ENCODE results near the gene DIP2C.
A peak's percentile ranks its signal among the peaks of the same experiment; 100 is the strongest.

The DIP2C gene

DNA sequence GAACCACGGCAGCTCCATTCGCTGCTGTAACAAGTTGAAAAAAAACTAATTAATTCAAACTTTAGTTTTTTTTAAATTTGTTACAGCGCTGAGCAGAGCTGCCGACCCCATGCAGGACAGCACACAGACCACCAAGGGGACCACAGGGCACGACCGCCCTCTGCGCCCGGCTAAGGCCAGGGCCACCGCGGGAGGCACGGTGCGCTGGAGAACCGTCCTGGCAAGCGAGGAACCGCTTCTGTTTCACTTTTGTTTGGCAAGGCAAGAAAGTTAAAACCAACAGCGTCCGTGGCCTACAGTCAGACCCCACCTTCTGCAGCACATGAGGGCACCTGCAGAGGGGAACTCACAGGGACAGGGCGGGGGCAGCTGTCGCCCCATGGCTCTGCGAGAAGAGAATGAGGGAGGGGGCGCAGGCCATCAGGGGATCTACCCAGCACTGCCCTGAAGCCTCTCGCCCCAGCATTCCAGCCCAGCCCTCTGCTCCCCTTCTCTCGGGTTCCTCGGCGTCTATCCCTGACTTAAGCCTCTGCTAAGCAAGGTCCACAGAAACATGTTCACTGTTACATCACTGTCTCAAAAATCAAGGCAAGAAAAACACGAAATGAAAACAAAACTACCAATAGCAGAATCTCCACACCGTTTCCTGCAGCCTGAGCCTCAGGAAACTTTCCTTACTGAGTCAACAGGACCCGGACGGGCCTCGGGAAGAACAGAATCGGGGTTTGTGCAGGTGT is 204.4 kb downstream of the DIP2C start:
- peak overlapping the region; percentile 18 to 62 for H3K27ac ChIP-seq
- TF ChIP-seq, protein P1, sequence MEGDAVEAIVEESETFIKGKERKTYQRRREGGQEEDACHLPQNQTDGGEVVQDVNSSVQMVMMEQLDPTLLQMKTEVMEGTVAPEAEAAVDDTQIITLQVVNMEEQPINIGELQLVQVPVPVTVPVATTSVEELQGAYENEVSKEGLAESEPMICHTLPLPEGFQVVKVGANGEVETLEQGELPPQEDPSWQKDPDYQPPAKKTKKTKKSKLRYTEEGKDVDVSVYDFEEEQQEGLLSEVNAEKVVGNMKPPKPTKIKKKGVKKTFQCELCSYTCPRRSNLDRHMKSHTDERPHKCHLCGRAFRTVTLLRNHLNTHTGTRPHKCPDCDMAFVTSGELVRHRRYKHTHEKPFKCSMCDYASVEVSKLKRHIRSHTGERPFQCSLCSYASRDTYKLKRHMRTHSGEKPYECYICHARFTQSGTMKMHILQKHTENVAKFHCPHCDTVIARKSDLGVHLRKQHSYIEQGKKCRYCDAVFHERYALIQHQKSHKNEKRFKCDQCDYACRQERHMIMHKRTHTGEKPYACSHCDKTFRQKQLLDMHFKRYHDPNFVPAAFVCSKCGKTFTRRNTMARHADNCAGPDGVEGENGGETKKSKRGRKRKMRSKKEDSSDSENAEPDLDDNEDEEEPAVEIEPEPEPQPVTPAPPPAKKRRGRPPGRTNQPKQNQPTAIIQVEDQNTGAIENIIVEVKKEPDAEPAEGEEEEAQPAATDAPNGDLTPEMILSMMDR (IDR thresholded peaks at IDR 0.05), result no peak
- DNase-seq, result peak in 1 of 2 donors; percentile 55
- peaks cover 0 to 6% (median 0%) of the 10 kb centered on the region in 4 donors for H3K4me1 ChIP-seq
- no peaks in the 10 kb centered on the region for H3K27me3 ChIP-seq
- peaks cover 0 to 43% (median 4%) of the 10 kb centered on the region in 3 donors for H3K36me3 ChIP-seq
- H3K9me3 ChIP-seq, result no peaks in the 10 kb centered on the region
- H3K4me3 ChIP-seq, result peak overlapping the region; percentile 36 to 41
- intact Hi-C loops (cut with DNase I; ENCODE audit: low total_unique reads), result no loop called here

GRCh38 chr10:484441-484924 is 205.0 kb downstream of the DIP2C start:
- intact Hi-C loops (cut with DNase I; ENCODE audit: low total_unique reads), result no loop called here
- Histone ChIP-seq H3K4me1 (peaks cover 0 to 4% (median 0%) of the 10 kb centered on the region in 4 donors), H3K4me3 (peak overlapping the region; percentile 36 to 41), H3K27me3 (no peaks in the 10 kb centered on the region), H3K27ac (peak overlapping the region; percentile 18 to 62), H3K36me3 (peaks cover 0 to 43% (median 4%) of the 10 kb centered on the region in 3 donors), H3K9me3 (no peaks in the 10 kb centered on the region)
- TF ChIP-seq, protein P1 (IDR thresholded peaks at IDR 0.05), result no peak
- peak in 1 of 2 donors; percentile 60 for DNase-seq

GRCh38 chr10:483261-483660 is 206.2 kb downstream of the DIP2C start:
- Histone ChIP-seq H3K27ac (no peak overlapping the region), H3K4me1 (peaks cover 0 to 4% (median 0%) of the 10 kb centered on the region in 4 donors), H3K27me3 (no peaks in the 10 kb centered on the region), H3K36me3 (peaks cover 0 to 43% (median 4%) of the 10 kb centered on the region in 3 donors), H3K4me3 (no peak overlapping the region), H3K9me3 (no peaks in the 10 kb centered on the region)
- DNase-seq, result no peak
- TF ChIP-seq, protein P1 (IDR thresholded peaks at IDR 0.05), result no peak
- intact Hi-C loops (cut with DNase I; ENCODE audit: low total_unique reads), result no loop called here

- Histone ChIP-seq H3K4me1 (peaks cover 0 to 4% (median 0%) of the 10 kb centered on the region in 4 donors), H3K4me3 (no peak overlapping the region), H3K9me3 (no peaks in the 10 kb centered on the region), H3K36me3 (peaks cover 0 to 43% (median 4%) of the 10 kb centered on the region in 3 donors), H3K27ac (no peak overlapping the region), H3K27me3 (no peaks in the 10 kb centered on the region)
- DNase-seq, result no peak
- intact Hi-C loops (cut with DNase I; ENCODE audit: low total_unique reads), result no loop called here
- TF ChIP-seq, protein P1 (IDR thresholded peaks at IDR 0.05), result no peak
These were observed 206.6 kb downstream of the DIP2C start for GRCh38 chr10:482848-483247.

DNA sequence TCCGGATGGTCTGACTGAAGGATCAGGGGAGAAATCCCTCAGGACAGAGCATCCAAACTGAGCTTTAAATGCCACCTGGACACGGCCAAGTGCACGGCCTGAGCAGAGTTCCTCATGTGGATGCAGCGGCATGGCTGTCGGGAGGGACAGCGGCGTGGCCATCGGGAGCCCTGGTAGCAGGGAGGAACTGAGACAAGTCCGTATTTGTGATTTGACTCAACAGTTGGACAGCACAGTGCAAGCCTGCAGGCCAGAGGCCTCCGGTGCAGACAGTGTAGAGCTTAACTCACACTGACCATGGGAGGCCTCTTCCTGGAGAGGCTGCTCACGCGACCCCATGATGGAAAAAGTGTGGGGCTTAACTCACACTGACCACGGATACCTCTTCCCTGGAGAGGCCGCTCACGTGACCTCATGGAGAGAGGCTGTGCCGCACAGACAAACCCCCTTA is 207.4 kb downstream of the DIP2C start:
- peaks cover 0 to 4% (median 0%) of the 10 kb centered on the region in 4 donors for H3K4me1 ChIP-seq
- peak in 1 of 2 donors; percentile 29 for DNase-seq
- TF ChIP-seq, protein P1 (IDR thresholded peaks at IDR 0.05), result no peak
- intact Hi-C loops (cut with DNase I; ENCODE audit: low total_unique reads), result no loop called here
- H3K27me3 ChIP-seq, result no peaks in the 10 kb centered on the region
- H3K36me3 ChIP-seq, result peaks cover 0 to 43% (median 4%) of the 10 kb centered on the region in 3 donors
- H3K27ac ChIP-seq, result no peak overlapping the region
- no peak overlapping the region for H3K4me3 ChIP-seq
- H3K9me3 ChIP-seq, result no peaks in the 10 kb centered on the region
